Central memory CD4-positive, alpha-beta T cell (primary cell): ENCODE data around the gene POC5.
"Not testable (repeated sequence)": the region's sequence is repeated elsewhere in the genome, so short reads cannot be mapped to it uniquely, and the experiment has no call there.

Experiments
- DNase-seq: peaks from one replicate; pipeline ENCODE4 v3.0.0; 2022

Gene POC5

DNA sequence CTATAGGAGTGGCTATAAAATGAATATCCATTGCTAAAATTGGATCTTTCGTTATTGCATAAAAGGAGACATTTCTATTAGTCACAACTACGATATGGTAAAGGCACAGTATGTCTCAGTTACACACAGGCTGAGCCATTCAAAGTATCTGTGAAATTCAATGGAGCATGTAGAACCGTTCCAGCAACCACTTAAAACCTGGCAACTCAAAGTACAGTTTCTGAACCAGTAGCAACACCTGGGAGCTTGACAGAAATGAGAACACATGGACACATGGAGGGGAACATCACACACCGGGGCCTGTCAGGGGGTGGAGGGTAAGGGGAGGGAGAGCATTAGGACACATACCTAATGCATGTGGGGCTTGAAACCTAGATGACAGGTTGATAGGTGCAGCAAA lies 15.4 kb downstream of the POC5 start:
- DNase-seq, result no peak

DNA sequence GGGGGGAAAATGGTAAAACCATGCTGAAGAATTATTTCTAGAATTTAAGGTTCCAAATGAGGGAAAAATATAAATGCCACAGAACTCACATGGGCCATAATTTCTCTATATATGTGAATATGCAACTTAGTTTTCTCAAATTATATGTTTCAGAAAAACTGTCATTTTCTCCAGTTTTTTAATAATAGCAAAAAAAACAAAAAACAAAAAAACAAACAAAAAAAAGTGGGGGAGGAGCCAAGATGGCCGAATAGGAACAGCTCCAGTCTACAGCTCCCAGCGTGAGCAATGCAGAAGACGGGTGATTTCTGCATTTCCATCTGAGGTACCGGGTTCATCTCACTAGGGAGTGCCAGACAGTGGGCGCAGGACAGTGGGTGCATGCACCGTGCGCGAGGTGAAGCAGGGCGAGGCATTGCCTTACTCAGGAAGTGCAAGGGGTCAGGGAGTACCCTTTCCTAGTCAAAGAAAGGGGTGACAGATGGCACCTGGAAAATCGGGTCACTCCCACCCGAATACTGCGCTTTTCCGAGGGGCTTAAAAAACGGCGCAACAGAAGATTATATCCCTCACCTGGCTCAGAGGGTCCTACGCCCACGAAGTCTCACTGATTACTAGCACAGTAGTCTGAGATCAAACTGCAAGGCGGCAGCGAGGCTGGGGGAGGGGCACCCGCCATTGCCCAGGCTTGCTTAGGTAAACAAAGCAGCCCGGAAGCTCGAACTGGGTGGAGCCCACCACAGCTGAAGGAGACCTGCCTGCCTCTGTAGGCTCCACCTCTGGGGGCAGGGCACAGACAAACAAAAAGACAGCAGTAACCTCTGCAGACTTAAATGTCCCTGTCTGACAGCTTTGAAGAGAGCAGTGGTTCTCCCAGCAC lies 21.5 kb downstream of the POC5 start:
- not testable (repeated sequence) for DNase-seq

DNA sequence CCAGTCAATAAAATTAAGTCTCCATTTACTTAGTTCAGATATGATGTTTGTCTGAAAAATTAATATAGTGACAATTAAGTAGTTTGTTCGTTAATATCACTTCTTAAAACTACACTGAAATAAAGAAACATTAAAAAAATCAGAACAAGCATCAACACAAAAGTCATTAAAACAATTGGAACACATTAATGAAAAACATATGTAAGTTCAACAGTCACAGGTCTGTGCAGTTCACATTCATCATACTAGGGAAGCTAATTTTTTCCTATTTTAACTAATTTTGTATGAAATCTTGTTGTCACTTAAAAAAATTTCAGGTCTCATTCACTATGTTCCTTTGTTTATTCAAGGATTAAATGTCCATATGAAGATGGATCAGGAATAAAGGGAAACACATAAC lies 22.5 kb downstream of the POC5 start:
- no peak for DNase-seq

DNA sequence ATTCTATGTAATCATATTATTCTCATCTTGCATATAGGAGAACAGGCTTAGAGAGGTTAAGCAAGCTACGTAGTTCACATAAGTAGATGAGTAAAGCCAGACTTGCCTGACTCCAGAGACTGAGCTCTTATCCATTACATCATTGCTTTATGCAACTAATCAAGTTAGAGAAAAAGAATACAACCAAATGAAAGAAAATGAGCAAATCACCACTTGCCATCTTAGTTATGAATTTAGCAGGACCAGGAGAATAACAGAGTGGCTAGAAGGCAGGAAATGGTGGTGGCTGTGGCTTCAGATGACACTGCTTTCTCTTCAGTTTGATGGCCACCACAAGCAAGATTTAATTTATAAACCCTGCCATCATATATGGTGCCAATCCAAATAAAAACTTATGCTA lies 26.6 kb downstream of the POC5 start:
- DNase-seq, result no peak

DNA sequence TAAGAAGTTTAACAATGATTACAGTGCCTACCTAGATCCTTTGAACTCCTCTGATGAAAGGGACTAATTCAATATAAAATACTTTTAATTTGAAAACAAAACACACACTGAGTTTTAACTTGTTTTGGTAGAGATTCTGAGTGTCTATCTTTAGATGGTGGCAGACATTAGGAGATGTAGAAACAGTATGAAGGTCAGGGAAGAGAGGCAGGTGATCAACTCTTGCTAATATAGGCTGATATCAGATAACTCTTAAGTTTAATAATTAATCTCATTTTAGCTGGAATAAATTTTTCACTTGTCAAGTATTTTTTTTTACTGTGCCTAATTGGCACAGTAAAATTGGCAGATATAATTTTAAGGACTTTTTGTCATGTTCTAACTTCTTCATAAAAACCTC lies 30.8 kb downstream of the POC5 start:
- no peak for DNase-seq

DNA sequence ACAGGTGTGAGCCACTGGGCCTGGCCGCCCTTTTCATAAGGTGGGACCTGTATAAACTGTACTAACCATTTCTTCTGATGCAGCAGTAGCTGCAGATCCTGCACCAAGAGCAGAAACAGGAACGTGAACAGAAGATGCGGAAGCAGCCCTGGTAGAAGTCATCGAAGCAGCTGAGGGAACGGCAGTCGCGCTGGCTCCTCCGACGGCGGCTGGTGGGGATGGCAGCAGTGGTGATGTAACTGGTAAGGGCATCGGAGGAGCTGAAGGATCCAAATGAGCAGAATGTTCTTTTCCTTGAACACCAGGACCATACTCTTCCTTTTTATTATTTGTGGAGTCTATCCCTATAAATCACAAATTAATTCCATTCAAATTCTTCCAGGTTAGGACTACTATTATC lies 32.1 kb downstream of the POC5 start:
- DNase-seq, result no peak

DNA sequence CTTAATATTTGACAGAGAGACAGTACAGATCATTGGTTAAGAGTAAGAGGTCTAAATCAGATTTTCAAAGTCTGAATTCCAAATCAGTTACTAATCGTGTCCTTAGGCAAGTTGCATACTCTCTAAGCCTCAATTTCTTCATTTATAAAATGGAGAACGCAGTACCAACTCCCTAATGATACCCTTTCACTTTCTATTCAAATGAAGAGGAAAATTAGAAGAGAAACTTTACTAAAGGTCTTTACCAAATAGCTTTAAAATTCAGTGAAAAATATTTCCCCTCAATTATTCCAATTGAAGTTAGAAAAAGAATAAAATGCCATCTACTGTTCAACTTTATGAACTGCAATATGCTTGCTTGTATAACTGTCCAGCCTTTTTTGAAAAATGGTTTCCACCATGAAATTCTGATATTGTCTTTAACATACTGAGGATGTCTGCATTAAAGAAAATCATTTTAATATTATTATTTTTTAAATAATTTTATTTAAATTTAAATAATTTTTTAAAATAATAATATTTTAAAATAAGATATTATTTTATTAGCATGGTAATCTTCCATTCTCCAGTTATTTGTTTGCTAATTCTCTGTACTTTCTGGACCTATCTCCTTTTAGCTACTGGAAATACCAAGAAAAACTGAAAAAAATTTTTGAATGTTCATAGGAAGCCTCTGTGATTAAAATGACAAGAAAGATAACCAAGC lies 36.0 kb downstream of the POC5 start:
- DNase-seq, result peak; percentile 14

DNA sequence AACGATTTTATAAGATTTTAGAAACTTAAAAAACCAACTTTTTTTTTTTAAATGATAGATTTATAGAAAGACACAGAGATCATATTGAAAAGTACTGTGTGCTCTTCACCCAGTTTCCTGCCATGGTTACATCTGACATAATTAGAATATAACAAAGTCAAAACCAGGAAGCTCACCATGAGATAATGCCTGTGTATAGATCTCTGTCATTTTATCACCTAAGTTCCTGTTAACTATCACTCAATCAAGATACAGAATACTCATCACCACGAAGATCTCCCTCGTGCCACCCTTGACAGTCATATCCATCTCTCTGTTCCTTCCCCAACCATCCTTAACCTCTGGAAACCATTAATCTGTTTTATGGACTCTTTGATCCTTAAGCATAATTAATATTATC lies 39.1 kb downstream of the POC5 start:
- DNase-seq, result no peak

DNA sequence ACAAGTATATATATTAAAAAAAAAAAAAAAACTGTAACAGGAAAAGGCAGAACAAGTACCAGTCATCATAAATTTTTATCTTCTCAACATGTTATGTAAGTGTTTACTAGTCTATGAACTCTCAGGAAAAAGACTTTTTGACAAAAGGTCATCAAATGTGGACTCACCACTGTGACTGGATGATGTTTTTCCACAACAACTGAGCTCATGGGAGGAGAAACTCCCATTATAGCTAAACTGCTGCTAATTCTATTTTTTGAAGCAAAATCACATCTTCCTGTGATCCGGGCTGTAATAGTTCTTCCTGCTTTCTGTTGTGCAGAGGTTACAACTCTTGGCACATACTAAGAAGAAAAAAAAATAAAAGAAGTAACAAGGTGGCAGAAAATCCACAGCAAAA lies 39.6 kb downstream of the POC5 start:
- no peak for DNase-seq

DNA sequence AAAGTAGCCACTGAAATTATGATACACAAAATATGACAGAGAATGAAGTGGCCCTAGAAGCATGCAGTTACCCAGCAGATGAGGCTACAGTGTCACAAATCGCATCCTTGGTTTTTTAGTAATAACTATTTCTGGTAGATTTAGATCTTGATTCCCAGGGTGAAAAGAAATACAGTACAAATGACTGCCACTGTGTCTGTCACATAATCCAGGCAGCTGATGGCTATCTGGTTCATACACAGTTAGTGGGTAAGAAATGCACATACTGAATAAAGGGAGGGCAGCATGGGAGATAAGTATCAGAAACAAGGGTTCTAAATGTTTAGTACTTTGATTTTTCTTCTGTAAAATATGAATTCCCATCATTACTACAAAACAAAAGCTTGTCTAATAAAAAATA lies 41.5 kb downstream of the POC5 start:
- no peak for DNase-seq

DNA sequence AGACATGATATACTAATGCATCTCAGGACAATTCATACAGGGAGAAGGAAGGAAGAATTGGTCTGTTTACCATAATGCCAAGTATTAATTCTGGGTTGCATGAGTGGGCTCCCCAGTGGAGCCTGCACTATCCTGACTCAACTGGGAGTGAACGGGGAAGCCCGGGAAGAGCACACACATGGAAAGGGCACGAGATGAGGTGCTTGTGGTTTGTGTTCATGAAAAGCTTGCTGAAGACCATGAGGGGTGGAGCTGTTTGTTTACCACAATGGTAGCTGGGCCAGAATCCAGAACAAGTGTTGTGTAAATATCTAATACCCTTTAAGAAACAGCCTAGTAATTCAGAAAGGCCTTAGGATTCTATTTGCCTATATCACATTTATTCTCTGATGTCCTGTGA lies 44.6 kb downstream of the POC5 start:
- DNase-seq, result no peak

DNA sequence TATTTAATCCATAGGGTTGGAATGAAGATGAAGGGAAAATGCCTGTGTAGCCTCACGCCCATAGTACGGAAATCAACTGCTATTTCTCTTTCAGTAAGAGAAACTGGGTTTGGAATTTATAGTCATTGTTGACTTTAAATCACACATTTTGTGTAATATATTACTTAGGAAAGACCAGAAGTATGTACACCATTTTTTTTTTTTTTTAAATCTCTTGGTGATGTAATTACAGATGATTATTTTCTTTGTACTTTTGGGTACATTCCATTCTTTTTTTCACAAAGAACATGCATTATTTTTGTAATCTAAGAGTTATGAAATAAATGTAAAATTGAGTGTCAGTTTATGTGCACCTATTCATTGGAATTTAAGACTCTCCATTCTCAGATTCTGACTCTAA lies 45.7 kb downstream of the POC5 start:
- no peak for DNase-seq

DNA sequence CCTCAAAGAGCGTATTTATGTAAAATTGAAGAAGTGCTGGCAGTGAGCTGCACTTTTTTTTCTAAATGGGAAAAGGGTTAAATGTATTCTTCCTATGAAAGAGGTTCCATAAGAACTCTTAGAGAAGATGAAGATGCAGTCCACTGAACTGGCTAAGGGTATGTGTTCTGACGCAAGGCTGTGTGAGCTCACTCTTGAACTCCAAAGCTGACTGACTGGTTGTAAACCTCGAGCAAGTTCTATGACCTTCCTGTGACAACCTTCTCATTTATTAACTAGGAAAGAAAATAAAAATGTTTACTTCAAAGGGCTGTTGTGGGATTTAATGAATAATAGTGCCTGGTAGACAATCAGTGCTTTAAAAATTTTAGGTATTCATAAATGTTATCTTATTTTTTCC lies 46.7 kb downstream of the POC5 start:
- DNase-seq, result no peak

DNA sequence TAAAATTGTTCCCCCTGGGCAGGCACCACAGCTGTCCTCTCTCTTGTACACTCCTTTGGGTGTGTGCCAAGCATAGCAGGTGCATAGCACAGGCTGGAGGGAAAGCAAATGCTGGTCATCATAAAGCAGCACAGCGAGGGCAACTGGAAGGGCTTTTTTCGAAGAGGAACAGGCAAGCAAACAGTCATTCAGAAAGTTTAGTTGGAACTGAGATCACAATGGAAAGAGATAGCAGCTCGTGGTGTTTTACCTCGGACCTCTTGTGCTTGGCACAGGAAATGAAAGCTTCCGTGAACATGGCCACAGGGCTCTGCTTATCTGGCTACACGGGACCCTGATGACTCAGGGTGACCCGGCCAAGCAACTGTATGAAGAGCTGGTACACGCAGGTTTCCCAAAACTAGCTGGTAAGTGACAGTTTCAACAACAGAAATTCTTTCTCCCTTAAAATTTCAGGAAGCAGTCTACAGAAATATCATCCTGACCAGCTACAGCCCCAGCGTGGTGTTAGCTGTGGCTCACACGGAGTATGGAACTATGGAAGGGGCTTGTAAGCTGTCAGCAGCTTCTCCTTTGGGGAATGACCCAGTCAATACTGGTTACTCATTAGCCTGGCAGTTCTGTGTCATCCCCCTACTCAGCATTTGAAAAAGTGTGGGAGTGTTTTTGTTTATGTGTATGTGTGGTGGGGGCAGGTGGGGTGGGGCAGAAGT lies 48.1 kb downstream of the POC5 start:
- DNase-seq, result no peak

DNA sequence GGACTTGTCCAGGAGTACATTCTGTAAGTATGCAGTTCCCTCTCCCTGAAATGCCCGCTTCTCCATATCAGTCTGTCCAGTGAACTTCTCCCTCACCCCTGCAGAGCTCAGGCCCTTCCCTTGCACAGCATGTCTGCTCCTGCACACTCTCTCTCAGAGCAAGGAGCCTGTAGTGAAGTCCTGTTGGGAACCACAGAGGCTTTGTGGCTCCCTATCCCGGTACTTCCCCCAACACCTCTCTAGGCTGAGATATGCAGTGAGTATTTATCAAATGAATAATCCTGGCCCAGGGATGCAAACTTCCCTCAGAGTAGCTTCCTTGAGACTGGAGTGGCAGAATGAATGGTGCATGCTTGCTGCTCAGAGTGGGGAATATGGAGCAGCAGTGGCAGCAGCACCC lies 48.8 kb downstream of the POC5 start:
- no peak for DNase-seq

DNA sequence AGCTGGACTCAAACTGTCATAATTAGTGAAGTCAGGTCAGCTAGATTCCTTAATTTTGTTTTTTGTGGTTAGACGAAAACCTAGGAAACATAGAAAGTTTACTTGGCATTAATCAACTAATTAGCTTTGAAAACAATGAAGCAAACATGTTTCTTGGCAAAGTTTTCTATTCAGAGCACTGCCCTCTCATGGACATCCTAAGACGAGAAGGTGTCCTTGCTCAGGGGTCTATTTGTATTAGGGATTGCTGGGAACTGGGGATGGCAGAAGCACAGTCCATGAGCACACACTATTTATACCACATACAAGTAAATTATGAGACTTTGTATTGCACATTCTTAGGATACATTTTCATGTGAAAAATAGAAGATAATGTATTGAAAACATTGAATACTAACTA lies 49.7 kb downstream of the POC5 start:
- DNase-seq, result no peak

DNA sequence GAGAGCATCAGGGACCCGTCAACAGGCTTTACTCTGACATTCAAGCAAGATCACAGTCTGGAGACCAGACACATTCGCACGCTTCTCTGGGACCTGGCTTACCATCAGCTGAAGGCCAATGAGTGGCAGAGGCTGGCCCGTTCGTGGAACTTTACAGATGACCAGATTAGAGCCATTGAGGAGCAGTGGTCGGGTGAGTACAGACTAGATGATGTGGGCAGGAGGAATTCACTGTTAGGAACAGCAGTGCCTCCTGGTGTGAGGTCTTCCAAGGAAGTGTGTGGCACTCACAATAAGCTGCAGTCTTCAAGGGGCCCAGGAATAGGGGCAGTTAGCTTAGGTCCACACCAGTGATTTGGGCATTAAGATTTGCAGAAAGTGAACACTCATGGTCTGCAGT lies 50.4 kb downstream of the POC5 start:
- DNase-seq, result no peak

DNA sequence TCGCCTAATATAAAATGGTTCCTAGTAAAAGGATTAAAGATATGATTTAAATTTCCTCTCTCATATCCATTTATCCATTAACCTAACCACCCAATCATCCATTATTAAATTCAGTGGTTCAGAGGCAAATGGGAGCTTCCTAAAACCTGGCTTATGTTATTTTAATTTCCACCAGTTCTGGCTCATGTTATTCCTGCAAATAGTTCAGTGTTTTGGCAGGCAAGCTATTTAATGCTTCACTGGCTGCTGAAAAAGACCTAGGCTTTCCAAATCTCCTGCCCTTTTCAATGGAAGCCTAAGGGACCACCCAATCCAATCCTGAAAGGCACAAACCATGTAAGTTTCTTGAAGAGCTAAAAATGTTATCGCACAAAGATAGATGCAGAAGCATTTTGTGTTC lies 52.3 kb downstream of the POC5 start:
- no peak for DNase-seq

DNA sequence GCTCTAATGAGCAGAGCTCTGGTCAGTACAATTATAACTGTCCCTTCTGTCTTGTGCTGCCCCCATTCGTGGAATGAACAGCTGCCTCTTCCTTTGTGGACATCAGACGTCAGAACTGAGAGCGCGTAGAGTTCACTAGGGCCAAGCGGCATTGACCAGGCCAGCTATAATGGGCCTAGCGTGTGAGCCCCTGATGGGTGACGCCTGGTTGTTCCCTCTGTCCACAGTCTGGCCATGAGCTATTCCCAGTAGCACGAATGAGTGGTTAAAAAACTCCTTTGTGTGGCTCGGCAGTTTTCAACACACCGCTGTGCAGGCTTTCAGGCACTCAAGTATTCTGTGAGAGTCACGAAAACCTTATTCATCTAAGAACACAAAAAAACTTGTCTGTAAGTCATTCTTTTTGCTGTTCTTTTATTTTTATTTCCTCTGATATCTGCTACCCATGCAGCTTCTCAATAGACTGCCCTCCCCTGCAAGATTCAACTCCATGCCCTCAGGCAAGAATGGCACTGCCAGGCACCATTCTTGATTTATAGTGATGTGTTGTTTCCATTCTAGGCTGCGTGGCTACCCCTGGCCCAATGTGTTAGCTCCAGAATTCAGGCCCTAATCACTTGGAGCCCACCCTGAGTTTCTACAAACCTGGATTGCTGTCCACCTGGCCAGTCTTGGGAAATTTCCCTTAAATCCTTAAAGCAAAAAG lies 53.5 kb downstream of the POC5 start:
- DNase-seq, result no peak

DNA sequence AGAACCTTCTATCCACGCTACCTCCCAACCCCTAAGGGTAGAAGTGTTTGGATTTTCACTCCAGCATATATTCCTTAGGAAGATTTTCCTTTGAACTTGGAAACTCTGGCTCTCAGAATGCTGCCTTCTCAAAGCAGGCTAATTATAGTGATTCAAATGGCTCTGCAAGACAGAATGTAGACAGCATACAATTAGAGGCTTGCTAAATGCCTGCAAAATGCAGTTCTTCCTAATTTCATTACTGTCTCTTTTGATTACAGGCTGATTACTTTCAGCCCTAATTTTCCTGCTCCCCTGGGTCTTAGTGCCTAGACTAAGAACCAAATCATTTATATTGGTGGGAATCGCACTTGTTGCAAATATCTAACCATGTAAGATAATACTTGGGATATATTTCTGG lies 55.2 kb downstream of the POC5 start:
- DNase-seq, result no peak

DNA sequence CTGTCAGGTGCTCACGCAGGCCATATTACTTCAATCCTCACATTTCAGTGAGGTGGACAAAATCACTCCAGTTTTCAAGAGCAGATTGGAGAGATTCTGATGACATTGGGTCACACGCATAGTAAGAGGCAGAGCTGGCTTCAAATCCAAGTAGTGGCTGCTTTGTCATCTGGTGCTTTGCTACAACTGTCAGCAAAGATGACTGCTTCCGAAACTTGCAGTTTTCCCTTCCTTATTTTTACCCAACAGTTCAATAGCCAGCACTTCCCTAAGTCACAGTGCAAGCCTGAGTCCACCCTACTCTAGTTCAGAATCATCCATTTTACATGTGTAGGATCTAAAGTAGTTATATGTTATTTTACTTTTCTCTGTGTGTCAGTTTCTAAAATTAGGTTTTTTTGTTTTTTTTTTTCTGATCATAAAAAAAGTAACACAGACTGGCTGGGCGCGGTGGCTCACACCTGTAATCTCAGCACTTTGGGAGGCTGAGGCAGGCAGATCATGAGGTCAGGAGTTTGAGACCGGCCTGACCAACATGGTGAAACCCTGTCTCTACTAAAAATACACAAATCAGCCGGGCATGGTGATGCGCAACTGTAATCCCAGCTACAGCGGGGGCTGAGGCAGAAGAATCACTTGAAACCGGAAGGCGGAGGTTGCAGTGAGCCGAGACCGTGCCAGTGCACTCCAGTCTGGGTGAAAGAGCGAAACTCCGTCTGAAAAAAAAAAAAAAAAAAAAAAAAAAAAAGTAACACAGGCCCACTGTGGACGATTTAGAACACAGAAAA lies 56.4 kb downstream of the POC5 start:
- no peak for DNase-seq

DNA sequence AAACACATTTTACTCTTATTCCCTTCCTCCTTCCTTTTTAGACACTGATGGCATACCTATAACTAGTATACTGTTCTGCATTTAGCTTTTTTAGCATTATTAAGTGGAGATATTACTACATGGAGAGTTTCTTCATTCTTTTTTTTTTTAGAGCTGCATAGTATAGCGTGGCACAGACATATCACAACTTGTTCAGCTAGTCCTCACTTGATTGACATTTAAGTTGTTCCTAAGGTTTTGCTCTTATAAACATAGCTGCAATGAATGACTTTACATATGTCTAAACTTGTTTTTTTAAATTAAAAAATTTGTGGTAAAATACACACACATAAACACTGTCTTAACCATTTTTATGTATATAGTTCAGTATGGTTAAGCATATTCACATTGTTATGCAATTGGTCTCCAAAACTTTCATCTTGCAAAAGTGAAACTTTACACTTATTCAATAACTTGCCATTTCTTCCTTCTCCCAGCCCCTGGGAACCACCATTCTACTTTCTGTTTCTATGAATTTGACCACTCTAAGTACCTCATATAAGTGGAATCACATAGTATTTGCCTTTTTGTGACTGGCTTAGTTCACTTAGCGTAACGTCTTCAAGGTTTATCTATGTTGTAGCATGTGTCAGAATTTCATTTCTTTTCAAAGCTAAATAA lies 57.3 kb downstream of the POC5 start:
- no peak for DNase-seq
